Panc1 (cell line): Measurements from ENCODE around the gene ST7L. TPM values are rescaled to one million over a fixed set of nuclear protein-coding genes. Genes with fewer than 3 reads are reported as not detected.

Source experiments
- ATAC-seq: fragments of 200-7000 bp; cut with Tn5 transposase; 2 replicates; pipeline ENCODE4 v1.9.1; 2020; ENCODE audit warnings: mild to moderate bottlenecking, moderate library complexity
- BruUV-seq: library from RNA; stranded (reverse); fragments of 400-500 nt; replicated peaks from 2 replicates; lab custom pipeline; 2021; lab: Mats Ljungman, UMichigan
- CTCF ChIA-PET: fragments of 300-600 bp; sonication (Branson Sonifier 250); formaldehyde crosslinking; loops from one replicate; lab custom pipeline; 2022; ENCODE audit warnings: antibody characterized with exemption; lab: Charles Lee
- POLR2A ChIA-PET: fragments of 300-600 bp; sonication (Branson Sonifier 250); formaldehyde crosslinking; loops from one replicate; lab custom pipeline; 2022; ENCODE audit warnings: antibody characterized with exemption; lab: Charles Lee
- DNase-seq: peaks from one replicate; pipeline ENCODE4 v3.0.0-alpha.2; 2010; ENCODE audit warnings: low read depth, low spot score
- H3K27ac ChIP-seq: 2 replicates; pipeline ENCODE4 v1.5.1; 2011; ENCODE audit warnings: mild to moderate bottlenecking, low read length, inconsistent platforms
- H3K27me3 ChIP-seq: fragments of 200-500 bp; sonication (Bioruptor generic); 2 replicates; pipeline ENCODE4 v1.6.0; 2014; ENCODE audit warnings: low read length, inconsistent platforms; ENCODE audit not compliant: control insufficient read depth, insufficient read depth
- H3K36me3 ChIP-seq: fragments of 200-500 bp; sonication (Bioruptor generic); 2 replicates; pipeline ENCODE4 v1.5.1; 2014; ENCODE audit warnings: inconsistent platforms, mild to moderate bottlenecking, low read length, moderate library complexity; ENCODE audit not compliant: control insufficient read depth, insufficient read depth
- H3K4me1 ChIP-seq: 2 replicates; pipeline ENCODE4 v1.5.1; 2011; ENCODE audit warnings: inconsistent platforms, mild to moderate bottlenecking, low read length, moderate library complexity; ENCODE audit not compliant: control insufficient read depth, insufficient read depth
- H3K4me3 ChIP-seq, 2 experiments: 2 replicates each; pipeline ENCODE4 v1.5.1; 2011 to 2012; ENCODE audit warnings: low read depth in 2 of 2, low read length in 2 of 2, mild to moderate bottlenecking in 2 of 2, inconsistent platforms in 1 of 2, moderate library complexity in 1 of 2
- H3K9me3 ChIP-seq: fragments of 200-500 bp; sonication (Bioruptor generic); 2 replicates; pipeline ENCODE4 v1.5.1; 2014; ENCODE audit warnings: low read depth, mild to moderate bottlenecking, inconsistent platforms, low read length, moderate library complexity; ENCODE audit not compliant: control insufficient read depth, insufficient read depth
- CTCF ChIP-seq: fragments of 450-650 bp; IDR thresholded peaks from 2 replicates; pipeline ENCODE4 v1.5.1; 2017; ENCODE audit warnings: mild to moderate bottlenecking
- POLR2AphosphoS5 ChIP-seq: IDR thresholded peaks from 2 replicates; pipeline ENCODE4 v1.6.1; 2012; ENCODE audit warnings: mild to moderate bottlenecking, low read depth, low read length, moderate library complexity
- REST ChIP-seq, 2 experiments: IDR thresholded peaks; 2 replicates each; pipeline ENCODE4 v1.6.1; 2011 to 2012; ENCODE audit warnings: low read depth in 2 of 2, control low read depth in 1 of 2, low read length in 1 of 2, mild to moderate bottlenecking in 1 of 2, moderate library complexity in 1 of 2; ENCODE audit not compliant: insufficient read depth in 1 of 2
- SIN3A ChIP-seq: IDR thresholded peaks from 2 replicates; pipeline ENCODE4 v1.6.1; 2012; ENCODE audit warnings: low read depth, mild to moderate bottlenecking, low read length, moderate library complexity, borderline replicate concordance; ENCODE audit not compliant: insufficient read depth
- TCF7L2 ChIP-seq: IDR thresholded peaks from 2 replicates; pipeline ENCODE4 v1.6.1; 2011; ENCODE audit warnings: mild to moderate bottlenecking, low read depth, low read length, inconsistent platforms
- in situ Hi-C: cut with HindIII; loops from 2 replicates; pipeline ENCODE4 v1.10.0; 2016; ENCODE audit warnings: low sequenced_read_pairs, low pct_unique_long_range_greater_than_20kb
- intact Hi-C: fragments of 100-400 bp; cut with micrococcal nuclease; formaldehyde crosslinking; loops from one replicate; pipeline ENCODE4 v1.10.0; 2022; ENCODE audit not compliant: unreplicated experiment
- total RNA-seq: library from RNA; stranded (reverse); gene quantifications from one replicate; pipeline ENCODE4 v1.2.1, GENCODE V29; 2021; ENCODE audit not compliant: unreplicated experiment

ST7L gene
- total RNA-seq, 1 experiment from 2014 or later, result 13.4 TPM

- Histone ChIP-seq H3K27me3 (no peaks in the 10 kb centered on the region), H3K4me3 (no peak overlapping the region), H3K9me3 (no peaks in the 10 kb centered on the region), H3K36me3 (no peaks in the 10 kb centered on the region), H3K27ac (no peak overlapping the region), H3K4me1 (no peaks in the 10 kb centered on the region)
- ChIA-PET POLR2A (no interaction called here), CTCF (no interaction called here)
- ATAC-seq (no peak), DNase-seq (no peak)
- TF ChIP-seq SIN3A (no peak), REST (IDR thresholded peaks at IDR 0.05; ENCODE audit: insufficient read depth in 1 of 2, low read depth in 2 of 2, low read length in 1 of 2) (no peak), TCF7L2 (no peak), POLR2AphosphoS5 (no peak), CTCF (no peak)
- intact Hi-C loops, result loop anchor here (10.0 kb wide), 1 partner anchor 108 kb away; the partner anchor contains the start of genes CAPZA1 and ST7L
- in situ Hi-C loops, result no loop called here
- BruUV-seq, result no TSS peak
These were observed 112.2 kb downstream of the ST7L start for GRCh38 chr1:112506731-112507130.

- DNase-seq, result no peak
- Histone ChIP-seq H3K9me3 (no peaks in the 10 kb centered on the region), H3K27ac (no peak overlapping the region), H3K4me1 (no peaks in the 10 kb centered on the region; the same call in 1 of the 2 replicates), H3K27me3 (no peaks in the 10 kb centered on the region), H3K4me3 (no peak overlapping the region), H3K36me3 (no peaks in the 10 kb centered on the region)
- ChIA-PET CTCF (no interaction called here), POLR2A (no interaction called here)
- TF ChIP-seq TCF7L2 (no peak), REST (IDR thresholded peaks at IDR 0.05; ENCODE audit: insufficient read depth in 1 of 2, low read depth in 2 of 2, low read length in 1 of 2) (no peak), SIN3A (no peak), POLR2AphosphoS5 (no peak), CTCF (no peak)
- intact Hi-C loops (loop anchor here (10.0 kb wide), 1 partner anchor 108 kb away; the partner anchor contains the start of genes CAPZA1 and ST7L), in situ Hi-C loops (no loop called here)
- BruUV-seq, result no TSS peak
- no peak for ATAC-seq
These were observed 112.6 kb downstream of the ST7L start for GRCh38 chr1:112506306-112506705.
